HepG2 (cell line): ENCODE measurements around the gene PRCD. TPM values are rescaled to one million over a fixed set of nuclear protein-coding genes. Genes with fewer than 3 reads are reported as not detected.

ENCODE experiments used
- ATAC-seq: fragments of 200-7000 bp; cut with Tn5 transposase; 3 replicates; pipeline ENCODE4 v1.9.1; 2020; ENCODE audit warnings: mild to moderate bottlenecking, moderate library complexity
- BruUV-seq: library from RNA; stranded (reverse); fragments of 400-500 nt; replicated peaks from 2 replicates; lab custom pipeline; 2021; lab: Mats Ljungman, UMichigan
- CTCF ChIA-PET: fragments of 300-600 bp; formaldehyde crosslinking; extraction: SDS; loops from one replicate; lab custom pipeline; 2021; ENCODE audit warnings: low total read pairs, inconsistent platforms, low intra/inter-chr PET ratio; lab: Yijun Ruan, JAX
- POLR2A ChIA-PET: fragments of 350-600 bp; sonication (Branson Sonifier 250); formaldehyde crosslinking; loops from one replicate; lab custom pipeline; 2020; ENCODE audit warnings: antibody characterized with exemption, inconsistent platforms; lab: Yijun Ruan, JAX
- DNase-seq: peaks from one replicate; pipeline ENCODE4 v3.0.0-alpha.2; 2015; ENCODE audit warnings: low spot score
- FAIRE-seq: peaks from 3 replicates; lab custom pipeline; 2011; peaks lifted over from hg19 to GRCh38; lab: Jason Lieb, UNC
- H2AFZ ChIP-seq: one replicate; pipeline ENCODE4 v1.6.1; 2011; ENCODE audit warnings: low read length, inconsistent platforms
- H3K27ac ChIP-seq: fragments of 300-600 bp; 3 replicates; pipeline ENCODE4 v1.8.0; 2011; ENCODE audit warnings: mixed run types, mild to moderate bottlenecking, mixed read lengths, low read length, inconsistent platforms; ENCODE audit not compliant: insufficient read depth; ENCODE audit errors: extremely low read length
- H3K27me3 ChIP-seq, 2 experiments: fragments of 200-600 bp in 1 of 2; 2 replicates in 1 of 2; 3 replicates in 1 of 2; pipeline versions ENCODE4 v1.6.0 to v1.8.0; 2011; ENCODE audit warnings: low read length in 2 of 2, mild to moderate bottlenecking in 2 of 2, moderate library complexity in 2 of 2, inconsistent platforms in 1 of 2; ENCODE audit not compliant: insufficient read depth in 2 of 2, control insufficient read depth in 1 of 2
- H3K36me3 ChIP-seq, 2 experiments: fragments of 200-600 bp in 1 of 2; replicated peaks in 1 of 2; 2 replicates in 1 of 2; 3 replicates in 1 of 2; pipeline versions ENCODE4 v1.5.1 to v1.8.0; 2011; ENCODE audit warnings: low read length in 2 of 2, inconsistent platforms in 1 of 2; ENCODE audit not compliant: insufficient read depth in 2 of 2, control insufficient read depth in 1 of 2
- H3K4me1 ChIP-seq: 2 replicates; pipeline ENCODE4 v1.5.1; 2012; ENCODE audit warnings: low read length, inconsistent platforms; ENCODE audit not compliant: insufficient read depth
- H3K4me2 ChIP-seq: 2 replicates; pipeline ENCODE4 v1.6.0; 2011; ENCODE audit warnings: low read depth, low read length, inconsistent platforms
- H3K4me3 ChIP-seq, 3 experiments: fragments of 200-600 bp in 1 of 3; sonication (generic), shearing (Covaris generic) in 1 of 3; replicated peaks in 1 of 3; 2 replicates each; pipeline ENCODE4 v1.5.1; 2011 to 2016; ENCODE audit warnings: low read length in 3 of 3, inconsistent platforms in 2 of 3, low read depth in 2 of 3, mild to moderate bottlenecking in 2 of 3, control low read depth in 1 of 3, mixed read lengths in 1 of 3; ENCODE audit not compliant: insufficient read depth in 1 of 3
- H3K79me2 ChIP-seq: one replicate; pipeline ENCODE4 v1.6.1; 2011; ENCODE audit warnings: low read length, inconsistent platforms; ENCODE audit not compliant: insufficient read depth
- H3K9ac ChIP-seq: 2 replicates; pipeline ENCODE4 v1.6.0; 2011; ENCODE audit warnings: mild to moderate bottlenecking, low read depth, low read length, inconsistent platforms; ENCODE audit not compliant: insufficient read depth
- H3K9me3 ChIP-seq: 2 replicates; pipeline ENCODE4 v1.5.1; 2012; ENCODE audit warnings: mild to moderate bottlenecking, low read length
- H4K20me1 ChIP-seq: 2 replicates; pipeline ENCODE4 v1.6.0; 2011; ENCODE audit warnings: inconsistent platforms, mild to moderate bottlenecking, low read length, moderate library complexity; ENCODE audit not compliant: insufficient read depth
- CREM ChIP-seq, 2 experiments: sonication (generic) in 1 of 2; formaldehyde crosslinking in 1 of 2; IDR thresholded peaks; 2 replicates each; pipeline versions ENCODE4 v1.4.0 to v1.6.1; 2016 to 2020; ENCODE audit warnings: antibody characterized with exemption in 1 of 2, mild to moderate bottlenecking in 1 of 2, missing genetic modification reagents in 1 of 2
- DDIT3 ChIP-seq: sonication (generic); formaldehyde crosslinking; IDR thresholded peaks from 2 replicates; pipeline ENCODE4 v1.4.0; 2020; ENCODE audit warnings: mild to moderate bottlenecking, missing genetic modification reagents
- FOXP1 ChIP-seq, 2 experiments: fragments of 450-650 bp in 1 of 2; IDR thresholded peaks; 2 replicates each; pipeline ENCODE4 v1.6.1; 2017 to 2018; ENCODE audit warnings: antibody characterized with exemption in 1 of 2
- IRF9 ChIP-seq: sonication (generic); formaldehyde crosslinking; IDR thresholded peaks from 2 replicates; pipeline ENCODE4 v1.8.0; 2022; ENCODE audit warnings: missing genetic modification reagents, mild to moderate bottlenecking, borderline replicate concordance
- ISX ChIP-seq: sonication (generic); formaldehyde crosslinking; conservative IDR thresholded peaks from 2 replicates; pipeline ENCODE4 v1.5.0; 2020; ENCODE audit warnings: missing genetic modification reagents
- MATR3 ChIP-seq: sonication (generic); formaldehyde crosslinking; IDR thresholded peaks from 2 replicates; pipeline ENCODE4 v1.4.0; 2020; ENCODE audit warnings: missing genetic modification reagents
- MYC ChIP-seq: sonication (generic); formaldehyde crosslinking; IDR thresholded peaks from 2 replicates; pipeline ENCODE4 v1.9.0; 2021; ENCODE audit warnings: missing genetic modification reagents, borderline replicate concordance
- PHF20 ChIP-seq: sonication (generic); formaldehyde crosslinking; IDR thresholded peaks from 2 replicates; pipeline ENCODE4 v1.5.0; 2020; ENCODE audit warnings: mild to moderate bottlenecking, missing genetic modification reagents
- POLR2G ChIP-seq: fragments of 200-400 bp; formaldehyde crosslinking; IDR thresholded peaks from 2 replicates; pipeline ENCODE4 v1.6.1; 2018; ENCODE audit warnings: mild to moderate bottlenecking, low read depth, low read length, moderate library complexity
- RBM22 ChIP-seq: fragments of 200-400 bp; formaldehyde crosslinking; optimal IDR thresholded peaks from 2 replicates; pipeline ENCODE3; 2017; ENCODE audit warnings: mild to moderate bottlenecking, low read length, moderate library complexity
- SIN3B ChIP-seq: fragments of 150-350 bp; IDR thresholded peaks from 2 replicates; pipeline ENCODE4 v1.6.1; 2014; ENCODE audit warnings: low read length
- TGIF2 ChIP-seq: IDR thresholded peaks from 2 replicates; pipeline ENCODE4 v1.6.1; 2016; ENCODE audit warnings: control low read depth, missing compliant biosample characterization
- ZNF614 ChIP-seq: IDR thresholded peaks from 2 replicates; pipeline ENCODE4 v1.6.1; 2018; ENCODE audit warnings: missing biosample characterization, missing genetic modification reagents, inconsistent platforms, borderline replicate concordance
- ZNF670 ChIP-seq: sonication (generic); formaldehyde crosslinking; IDR thresholded peaks from 2 replicates; pipeline ENCODE4 v1.8.0; 2022; ENCODE audit warnings: mild to moderate bottlenecking, missing genetic modification reagents, borderline replicate concordance
- ZNF709 ChIP-seq: sonication (generic); formaldehyde crosslinking; IDR thresholded peaks from 2 replicates; pipeline ENCODE4 v1.5.0; 2020; ENCODE audit warnings: mild to moderate bottlenecking, missing genetic modification reagents
- WGBS: methylation state at CpG from one replicate; pipeline ENCODE4 v1.1.6; 2017; ENCODE audit warnings: low lambda C conversion rate; 5-methylcytosine and 5-hydroxymethylcytosine counted together
- in situ Hi-C: cut with HindIII; loops from 2 replicates; pipeline ENCODE4 v1.10.0; 2017; ENCODE audit warnings: low pct_unique_long_range_greater_than_20kb; ENCODE audit not compliant: extremely low pct_ligation_motif_present
- intact Hi-C: fragments of 100-400 bp; cut with micrococcal nuclease; formaldehyde crosslinking; loops from one replicate; pipeline ENCODE4 v1.10.0; 2022; ENCODE audit not compliant: unreplicated experiment
- polyA plus RNA-seq, 8 experiments: library from polyadenylated mRNA; depleted of rRNA in 3 of 8; stranded (reverse) in 7 of 8; unstranded in 1 of 8; fragments of >200 nt; fragmentation: Illumina TruSeq in 4 of 8; extraction: Trizol in 4 of 8; gene quantifications; 2 replicates each; pipeline versions ENCODE4 v1.2.1 to v1.2.3, GENCODE V29; 2011 to 2016; ENCODE audit warnings: low read depth in 4 of 8, missing spikeins in 1 of 8, mixed read lengths in 1 of 8; ENCODE audit not compliant: insufficient read depth in 1 of 8
- total RNA-seq, 5 experiments: library from RNA; depleted of rRNA; stranded (reverse); fragments of >200 nt; fragmentation: Illumina TruSeq; extraction: Trizol; gene quantifications; 2 replicates each; pipeline ENCODE4 v1.2.3, GENCODE V29; 2016; ENCODE audit warnings: low read depth in 1 of 5
- TF ChIP-seq, protein P1 (sequence below): sonication (generic); formaldehyde crosslinking; IDR thresholded peaks from 2 replicates; pipeline ENCODE4 v1.4.0; 2020; ENCODE audit warnings: mild to moderate bottlenecking, missing genetic modification reagents
- TF ChIP-seq, protein P2 (sequence below): sonication (generic); formaldehyde crosslinking; IDR thresholded peaks from 2 replicates; pipeline ENCODE4 v1.5.0; 2020; ENCODE audit warnings: missing genetic modification reagents
- TF ChIP-seq, protein P3 (sequence below): IDR thresholded peaks from 2 replicates; pipeline ENCODE4 v1.6.1; 2016; ENCODE audit warnings: missing biosample characterization, missing genetic modification reagents, low read depth

Gene PRCD
- total and polyA plus RNA-seq, 2 of the 13 experiments (the other 11 are each of a cell fraction or from before 2014, with no cell fraction given), result 0.51 TPM; not detected in 1

GRCh38 chr17:76567634-76568432 is 28.0 kb downstream of the PRCD start:
- Histone ChIP-seq H3K79me2 (peaks cover 2% of the 10 kb centered on the region), H3K4me2 (peak overlapping the region; percentile 34), H3K4me3 (no peak overlapping the region), H3K27me3 (no peaks in the 10 kb centered on the region), H3K9me3 (no peaks in the 10 kb centered on the region), H2AFZ (no peak overlapping the region), H3K9ac (peak overlapping the region; percentile 0; the same call in 1 of the 2 replicates), H4K20me1 (peaks cover 25% of the 10 kb centered on the region), H3K36me3 (peaks cover under 1 to 23% of the 10 kb centered on the region in 2 experiments), H3K27ac (peak overlapping the region; percentile 45), H3K4me1 (peaks cover 75% of the 10 kb centered on the region)
- WGBS, result 41% methylated on average over 12 of the region's 14 CpGs
- ATAC-seq, result peak; percentile 45
- FAIRE-seq, result no peak
- ChIA-PET POLR2A (interaction anchor here (0.7 to 6.8 kb wide), 17 partner anchors 10 to 1674 kb away, joined by 3 to 129 read pairs (median 4); no protein-coding TSS in a partner anchor), CTCF (no interaction called here)
- DNase-seq, result peak; percentile 60
- no TSS peak for BruUV-seq
- intact Hi-C loops (no loop called here), in situ Hi-C loops (loop anchor here (10.0 kb wide), 1 partner anchor 57 kb away; no protein-coding TSS in a partner anchor)
- TF ChIP-seq ISX (CRISPR knock-in tag), result no peak
- no peak for TF ChIP-seq SIN3B
- TF ChIP-seq RBM22, result peak; percentile 87
- TF ChIP-seq MATR3 (CRISPR knock-in tag), result no peak
- no peak for TF ChIP-seq MYC (CRISPR knock-in tag)
- TF ChIP-seq IRF9 (CRISPR knock-in tag), result no peak
- TF ChIP-seq TGIF2 (CRISPR knock-in tag), result 0 out of 2 replicates have a peak, but pooled peaks have one; percentile 22
- TF ChIP-seq ZNF709 (CRISPR knock-in tag), result no peak
- TF ChIP-seq POLR2G, result peak; percentile 65
- no peak for TF ChIP-seq DDIT3 (CRISPR knock-in tag)
- TF ChIP-seq, protein P1, sequence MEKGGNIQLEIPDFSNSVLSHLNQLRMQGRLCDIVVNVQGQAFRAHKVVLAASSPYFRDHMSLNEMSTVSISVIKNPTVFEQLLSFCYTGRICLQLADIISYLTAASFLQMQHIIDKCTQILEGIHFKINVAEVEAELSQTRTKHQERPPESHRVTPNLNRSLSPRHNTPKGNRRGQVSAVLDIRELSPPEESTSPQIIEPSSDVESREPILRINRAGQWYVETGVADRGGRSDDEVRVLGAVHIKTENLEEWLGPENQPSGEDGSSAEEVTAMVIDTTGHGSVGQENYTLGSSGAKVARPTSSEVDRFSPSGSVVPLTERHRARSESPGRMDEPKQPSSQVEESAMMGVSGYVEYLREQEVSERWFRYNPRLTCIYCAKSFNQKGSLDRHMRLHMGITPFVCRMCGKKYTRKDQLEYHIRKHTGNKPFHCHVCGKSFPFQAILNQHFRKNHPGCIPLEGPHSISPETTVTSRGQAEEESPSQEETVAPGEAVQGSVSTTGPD (CRISPR knock-in tag), result no peak
- peak; percentile 31; the same call in 1 of the 2 replicates for TF ChIP-seq ZNF614 (CRISPR knock-in tag)
- TF ChIP-seq, protein P2, sequence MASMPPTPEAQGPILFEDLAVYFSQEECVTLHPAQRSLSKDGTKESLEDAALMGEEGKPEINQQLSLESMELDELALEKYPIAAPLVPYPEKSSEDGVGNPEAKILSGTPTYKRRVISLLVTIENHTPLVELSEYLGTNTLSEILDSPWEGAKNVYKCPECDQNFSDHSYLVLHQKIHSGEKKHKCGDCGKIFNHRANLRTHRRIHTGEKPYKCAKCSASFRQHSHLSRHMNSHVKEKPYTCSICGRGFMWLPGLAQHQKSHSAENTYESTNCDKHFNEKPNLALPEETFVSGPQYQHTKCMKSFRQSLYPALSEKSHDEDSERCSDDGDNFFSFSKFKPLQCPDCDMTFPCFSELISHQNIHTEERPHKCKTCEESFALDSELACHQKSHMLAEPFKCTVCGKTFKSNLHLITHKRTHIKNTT, result no peak
- TF ChIP-seq, protein P3, sequence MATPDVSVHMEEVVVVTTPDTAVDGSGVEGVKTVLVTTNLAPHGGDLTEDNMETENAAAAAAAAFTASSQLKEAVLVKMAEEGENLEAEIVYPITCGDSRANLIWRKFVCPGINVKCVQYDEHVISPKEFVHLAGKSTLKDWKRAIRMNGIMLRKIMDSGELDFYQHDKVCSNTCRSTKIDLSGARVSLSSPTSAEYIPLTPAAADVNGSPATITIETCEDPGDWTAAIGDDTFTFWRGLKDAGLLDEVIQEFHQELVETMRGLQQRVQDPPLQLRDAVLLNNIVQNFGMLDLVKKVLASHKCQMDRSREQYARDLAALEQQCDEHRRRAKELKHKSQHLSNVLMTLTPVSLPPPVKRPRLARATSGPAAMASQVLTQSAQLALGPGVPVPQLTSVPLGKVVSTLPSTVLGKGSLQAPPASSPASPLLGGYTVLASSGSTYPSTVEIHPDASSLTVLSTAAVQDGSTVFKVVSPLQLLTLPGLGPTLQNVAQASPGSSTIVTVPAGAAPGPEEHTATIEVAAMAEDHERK (CRISPR knock-in tag), result no peak
- no peak for TF ChIP-seq ZNF670 (CRISPR knock-in tag)
- no peak for TF ChIP-seq PHF20
- TF ChIP-seq CREM (IDR thresholded peaks at IDR 0.05), result peak; percentile 30; the same call in 1 of the 2 replicates
- TF ChIP-seq CREM (CRISPR knock-in tag; IDR thresholded peaks at IDR 0.05), result no peak
- no peak for TF ChIP-seq FOXP1 (IDR thresholded peaks at IDR 0.05)
- no peak for TF ChIP-seq FOXP1 (CRISPR knock-in tag; IDR thresholded peaks at IDR 0.05)
